Measurements from ENCODE around the gene KLHL36. TPM values are rescaled to one million over a fixed set of nuclear protein-coding genes. Genes with fewer than 3 reads are reported as not detected.

Gene KLHL36
- total RNA-seq, 1 experiment from 2014 or later: 36.7 TPM

GRCh38 chr16:84694980-84695379 lies 46.7 kb downstream of the KLHL36 start:
- TF ChIP-seq CTCF (conservative IDR thresholded peaks at IDR 0.05): no peak
- no peaks in the 10 kb centered on the region; a peak in 2 of 7 replicates for H3K36me3 Mint-ChIP-seq (ENCODE audit: insufficient read depth in 1 of 3, low read depth in 3 of 3)
- H3K23ac ChIP-seq (ENCODE audit: insufficient read length, low read depth, low read length): no peak overlapping the region

More at GRCh38 chr16:84694980-84695379, 46.7 kb downstream of the KLHL36 start:
- Histone ChIP-seq H2BK5ac (ENCODE audit: insufficient read length, low read length) (no peak overlapping the region), H3K79me2 (ENCODE audit: insufficient read depth, low read length) (no peaks in the 10 kb centered on the region), H3K4me2 (ENCODE audit: insufficient read depth, insufficient read length, low read length) (no peak overlapping the region), H2BK120ac (ENCODE audit: low read depth, low read length, poor library complexity, severe bottlenecking) (no peak overlapping the region), H3K27ac (ENCODE audit: insufficient read length, low read depth, low read length) (no peak overlapping the region), H3K27me3 (ENCODE audit: insufficient read depth, low read length) (no peaks in the 10 kb centered on the region), H3K18ac (ENCODE audit: insufficient read length, low read depth, low read length) (no peak overlapping the region), H2AFZ (ENCODE audit: low read length) (no peak overlapping the region), H4K8ac (replicated peaks; ENCODE audit: insufficient read length, low read depth, low read length) (no peak overlapping the region), H2AK5ac (ENCODE audit: insufficient read length, low read length) (no peak overlapping the region), H3K4ac (ENCODE audit: low read depth, low read length) (no peak overlapping the region), H3K23me2 (ENCODE audit: insufficient read length, low read depth, low read length, poor library complexity, severe bottlenecking) (peaks cover 4% of the 10 kb centered on the region), H4K20me1 (ENCODE audit: control insufficient read depth, insufficient read depth, insufficient read length) (no peaks in the 10 kb centered on the region), H3K79me1 (ENCODE audit: insufficient read depth, low read depth, low read length, poor library complexity, severe bottlenecking) (no peaks in the 10 kb centered on the region), H2BK20ac (ENCODE audit: low read depth, low read length, poor library complexity, severe bottlenecking) (no peak overlapping the region), H4K91ac (ENCODE audit: insufficient read length, low read depth, low read length) (no peak overlapping the region), H3K9ac (ENCODE audit: extremely low read depth, insufficient read length, low read length) (no peak overlapping the region), H3K56ac (ENCODE audit: insufficient read length, low read depth, low read length) (no peak overlapping the region), H3T11ph (ENCODE audit: low read length) (no peak overlapping the region), H3K14ac (ENCODE audit: insufficient read depth, low read length) (no peak overlapping the region), H3K9me3 (ENCODE audit: control insufficient read depth, low read depth, low read length) (no peaks in the 10 kb centered on the region), H2BK12ac (ENCODE audit: insufficient read length, low read depth, low read length) (no peak overlapping the region), H4K5ac (ENCODE audit: insufficient read length, low read depth, low read length) (no peak overlapping the region), H3K4me1 (ENCODE audit: insufficient read depth, low read length) (no peaks in the 10 kb centered on the region), H2BK15ac (ENCODE audit: low read depth, low read length) (no peak overlapping the region)
- peaks cover 9 to 10% of the 10 kb centered on the region in 2 experiments for H3K4me1 Mint-ChIP-seq
- WGBS (ENCODE audit: extremely low coverage, insufficient read length, low lambda C conversion rate): no CpG with 5 or more reads among the region's 2 CpGs
- DNase-seq: no peak
- H3K27me3 Mint-ChIP-seq (ENCODE audit: low read depth): no peaks in the 10 kb centered on the region
- H3K4me3 Mint-ChIP-seq: no peak overlapping the region
- no peak overlapping the region for H3K27ac Mint-ChIP-seq
- H3K9me3 Mint-ChIP-seq: peaks cover 0 to 11% of the 10 kb centered on the region in 2 experiments; a peak in 4 of 5 replicates
